ENCODE measurements around the gene GRAMD1A. TPM values are rescaled to one million over a fixed set of nuclear protein-coding genes. Genes with fewer than 3 reads are reported as not detected.

GRAMD1A gene
- total and polyA plus RNA-seq, 9 of the 15 experiments (the other 6 are each of a cell fraction or from before 2014, with no cell fraction given) = 1.4 to 63.8 (median 38.5) TPM

GRCh38 chr19:34961775-34962686 lies 38.1 kb upstream of the GRAMD1A start (continued):
- TF ChIP-seq E4F1 (CRISPR knock-in tag; IDR thresholded peaks at IDR 0.05; ENCODE audit: borderline replicate concordance) = no peak
- no peak for TF ChIP-seq ZBED1 (IDR thresholded peaks at IDR 0.05)
- no peak for TF ChIP-seq UBTF (IDR thresholded peaks at IDR 0.05; ENCODE audit: borderline replicate concordance in 1 of 2, low read depth in 2 of 2, low read length in 2 of 2)
- TF ChIP-seq KDM2B (CRISPR knock-in tag; IDR thresholded peaks at IDR 0.05) = no peak
- no peak for TF ChIP-seq ZNF518B (CRISPR knock-in tag; IDR thresholded peaks at IDR 0.05)
- peak; percentile 46; the same call in 1 of the 2 replicates for TF ChIP-seq GATAD2B (IDR thresholded peaks at IDR 0.05; ENCODE audit: borderline replicate concordance)
- 0 out of 2 replicates have a peak, but pooled peaks have one; percentile 13 for TF ChIP-seq ZNF584 (CRISPR knock-in tag; IDR thresholded peaks at IDR 0.05; ENCODE audit: low read depth)
- TF ChIP-seq ZNF197 (CRISPR knock-in tag; IDR thresholded peaks at IDR 0.05; ENCODE audit: low read depth) = no peak
- TF ChIP-seq YBX1 (IDR thresholded peaks at IDR 0.05) = no peak
- TF ChIP-seq ARNT (IDR thresholded peaks at IDR 0.05) = no peak
- peak in 1 of 2 experiments; percentile 51; a peak in 2 of 4 replicates for TF ChIP-seq KDM1A (IDR thresholded peaks at IDR 0.05)
- peak in 1 of 2 experiments; percentile 22; a peak in 1 of 4 replicates for TF ChIP-seq NRF1 (conservative IDR thresholded peaks at IDR 0.05 in 1 of 2, IDR thresholded peaks at IDR 0.05 in 1 of 2)
- TF ChIP-seq KHSRP (IDR thresholded peaks at IDR 0.05) = no peak
- no peak for TF ChIP-seq SREBF2 (CRISPR knock-in tag; IDR thresholded peaks at IDR 0.05)
- TF ChIP-seq FOXA3 (CRISPR knock-in tag; conservative IDR thresholded peaks at IDR 0.05 in 1 of 2, IDR thresholded peaks at IDR 0.05 in 1 of 2) = peak; percentile 46 to 61; a peak in 1 of 4 replicates
- no peak for TF ChIP-seq PTTG1 (tag; IDR thresholded peaks at IDR 0.05; ENCODE audit: low read depth)
- TF ChIP-seq HDAC3 (IDR thresholded peaks at IDR 0.05; ENCODE audit: borderline replicate concordance, partially characterized antibody) = peak; percentile 43
- no peak for TF ChIP-seq ZNF551 (CRISPR knock-in tag; IDR thresholded peaks at IDR 0.05)
